Activated effector memory CD4-positive, alpha-beta T cell treated with anti-CD3 and anti-CD28 coated beads, Interleukin-2, amount 50 U/mL, for 16 hours (primary cell): ENCODE results near the gene ETFA.

Source experiments
- DNase-seq: peaks from one replicate; pipeline ENCODE4 v3.0.0-alpha.2; 2020

The ETFA gene

GRCh38 chr15:76168237-76168984 is 142.9 kb downstream of the ETFA start:
- no peak for DNase-seq

GRCh38 chr15:76165951-76166350 is 145.3 kb downstream of the ETFA start:
- DNase-seq, result no peak
